ENCODE results near the gene CFAP91. TPM values are rescaled to one million over a fixed set of nuclear protein-coding genes. Genes with fewer than 3 reads are reported as not detected.

Gene CFAP91
- total RNA-seq, 4 donors from 2014 or later: 0.34 to 9.5 (median 1.9) TPM

DNA sequence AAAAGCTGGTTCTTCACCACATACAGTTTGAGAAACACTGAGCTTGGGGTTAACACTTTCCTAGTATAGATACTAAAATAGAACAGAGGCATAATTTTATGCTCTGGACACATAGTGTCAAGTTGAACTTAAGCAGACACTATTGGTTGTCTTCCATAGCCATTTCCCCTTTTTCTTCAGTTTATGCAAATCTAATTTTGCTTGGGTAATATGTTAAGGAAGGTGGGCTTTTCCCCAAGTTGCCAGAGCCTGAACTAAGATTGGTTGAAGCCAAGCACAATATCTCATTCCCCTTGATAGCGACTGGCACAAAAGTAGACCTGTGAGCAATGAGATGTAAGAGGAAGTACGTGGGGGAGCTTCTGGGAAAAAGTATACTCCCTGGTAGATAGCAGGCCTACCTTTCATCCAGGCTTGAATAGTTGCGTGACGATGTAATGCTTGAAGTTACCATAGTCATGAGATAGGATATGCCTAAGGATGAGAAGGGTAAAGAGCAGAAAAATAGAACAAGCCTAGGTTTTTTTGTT is 37.9 kb upstream of the CFAP91 start:
- no peak for DNase-seq (ENCODE audit: low spot score in 2 of 2)
- H3K27ac ChIP-seq: no peak overlapping the region
- no peaks in the 10 kb centered on the region for H3K27me3 ChIP-seq
- WGBS: 78% methylated on average over 4 of the region's 4 CpGs
- H3K4me3 ChIP-seq: no peak overlapping the region
- H3K4me1 ChIP-seq: peaks cover 4% of the 10 kb centered on the region
- peaks cover 17% of the 10 kb centered on the region for H3K36me3 ChIP-seq
- no peaks in the 10 kb centered on the region for H3K9me3 ChIP-seq
- TF ChIP-seq EP300 (IDR thresholded peaks at IDR 0.05): no peak
- TF ChIP-seq, protein P1, sequence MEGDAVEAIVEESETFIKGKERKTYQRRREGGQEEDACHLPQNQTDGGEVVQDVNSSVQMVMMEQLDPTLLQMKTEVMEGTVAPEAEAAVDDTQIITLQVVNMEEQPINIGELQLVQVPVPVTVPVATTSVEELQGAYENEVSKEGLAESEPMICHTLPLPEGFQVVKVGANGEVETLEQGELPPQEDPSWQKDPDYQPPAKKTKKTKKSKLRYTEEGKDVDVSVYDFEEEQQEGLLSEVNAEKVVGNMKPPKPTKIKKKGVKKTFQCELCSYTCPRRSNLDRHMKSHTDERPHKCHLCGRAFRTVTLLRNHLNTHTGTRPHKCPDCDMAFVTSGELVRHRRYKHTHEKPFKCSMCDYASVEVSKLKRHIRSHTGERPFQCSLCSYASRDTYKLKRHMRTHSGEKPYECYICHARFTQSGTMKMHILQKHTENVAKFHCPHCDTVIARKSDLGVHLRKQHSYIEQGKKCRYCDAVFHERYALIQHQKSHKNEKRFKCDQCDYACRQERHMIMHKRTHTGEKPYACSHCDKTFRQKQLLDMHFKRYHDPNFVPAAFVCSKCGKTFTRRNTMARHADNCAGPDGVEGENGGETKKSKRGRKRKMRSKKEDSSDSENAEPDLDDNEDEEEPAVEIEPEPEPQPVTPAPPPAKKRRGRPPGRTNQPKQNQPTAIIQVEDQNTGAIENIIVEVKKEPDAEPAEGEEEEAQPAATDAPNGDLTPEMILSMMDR (IDR thresholded peaks at IDR 0.05): no peak
- no peak for TF ChIP-seq POLR2AphosphoS5 (IDR thresholded peaks at IDR 0.05)
- TF ChIP-seq POLR2A (IDR thresholded peaks at IDR 0.05): no peak

DNA sequence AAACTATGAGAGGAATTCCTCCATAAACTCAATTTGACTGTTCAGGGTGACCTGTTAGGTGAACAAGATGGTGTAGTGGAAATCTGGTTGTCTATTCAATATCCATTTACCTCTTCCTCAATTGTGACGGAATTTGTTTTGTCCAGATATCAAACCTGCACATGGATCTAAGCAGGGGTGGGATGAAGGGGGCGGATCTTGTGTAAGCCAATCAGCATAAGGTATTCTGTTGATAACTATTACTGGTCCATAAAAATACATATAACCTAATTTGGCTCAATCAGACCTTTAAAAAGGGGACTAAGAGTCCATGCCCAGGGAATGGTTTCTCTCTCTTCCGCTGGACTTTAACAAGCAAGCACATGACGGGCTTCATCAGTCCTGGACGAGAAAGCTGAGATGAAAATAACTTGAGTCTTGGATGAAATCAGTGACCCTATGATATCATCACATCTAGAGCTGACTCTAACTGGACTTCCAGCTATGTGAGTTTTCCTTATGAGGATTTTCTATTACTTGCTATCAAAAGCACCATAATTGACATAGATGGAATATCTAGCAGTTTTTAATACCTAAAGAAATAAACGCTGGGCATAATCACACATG is 36.8 kb upstream of the CFAP91 start:
- Histone ChIP-seq H3K36me3 (peaks cover 27% of the 10 kb centered on the region), H3K4me1 (peaks cover 9% of the 10 kb centered on the region), H3K4me3 (no peak overlapping the region), H3K27ac (no peak overlapping the region), H3K27me3 (no peaks in the 10 kb centered on the region), H3K9me3 (no peaks in the 10 kb centered on the region)
- WGBS: 83% methylated on average over 6 of the region's 6 CpGs
- no peak for TF ChIP-seq POLR2A (IDR thresholded peaks at IDR 0.05)
- DNase-seq (ENCODE audit: low spot score in 2 of 2): no peak

DNA sequence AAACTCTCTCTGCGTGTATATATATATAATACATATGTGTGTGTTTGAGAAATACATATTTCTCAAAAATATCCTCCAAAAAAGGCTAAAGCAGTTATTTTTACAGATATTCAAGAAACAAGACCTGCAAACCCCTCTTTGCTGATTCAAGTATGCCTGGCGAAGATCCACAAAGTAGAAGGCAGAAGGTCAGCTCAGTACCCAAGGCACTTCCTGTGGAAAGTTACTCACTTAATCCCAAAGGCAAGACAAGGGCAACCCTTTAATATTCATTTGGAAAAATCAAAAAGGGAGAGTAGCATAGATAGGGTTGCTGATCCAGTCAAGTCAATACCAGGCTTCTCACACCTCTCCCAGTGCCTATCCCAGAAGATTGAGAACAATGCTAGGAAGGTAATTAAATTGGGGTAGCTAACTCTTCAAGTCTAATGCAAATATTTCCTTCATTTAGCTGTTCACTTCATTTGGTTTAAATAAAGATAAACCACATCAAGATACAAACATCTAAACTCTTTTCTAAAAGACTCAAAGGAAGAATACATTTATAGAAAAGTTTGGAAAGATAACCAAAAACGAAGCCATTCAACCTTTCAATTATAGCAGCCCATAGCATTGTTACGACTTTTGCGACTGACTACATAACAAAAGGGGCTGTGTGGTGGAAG is 32.8 kb upstream of the CFAP91 start:
- no peaks in the 10 kb centered on the region for H3K27me3 ChIP-seq
- no peaks in the 10 kb centered on the region for H3K9me3 ChIP-seq
- WGBS: 86% methylated on average over 5 of the region's 5 CpGs
- no peak for TF ChIP-seq POLR2A (IDR thresholded peaks at IDR 0.05)
- peaks cover 59% of the 10 kb centered on the region for H3K36me3 ChIP-seq
- H3K4me3 ChIP-seq: no peak overlapping the region
- H3K4me1 ChIP-seq: peaks cover 5% of the 10 kb centered on the region
- DNase-seq (ENCODE audit: low spot score in 2 of 2): no peak
- no peak overlapping the region for H3K27ac ChIP-seq

DNA sequence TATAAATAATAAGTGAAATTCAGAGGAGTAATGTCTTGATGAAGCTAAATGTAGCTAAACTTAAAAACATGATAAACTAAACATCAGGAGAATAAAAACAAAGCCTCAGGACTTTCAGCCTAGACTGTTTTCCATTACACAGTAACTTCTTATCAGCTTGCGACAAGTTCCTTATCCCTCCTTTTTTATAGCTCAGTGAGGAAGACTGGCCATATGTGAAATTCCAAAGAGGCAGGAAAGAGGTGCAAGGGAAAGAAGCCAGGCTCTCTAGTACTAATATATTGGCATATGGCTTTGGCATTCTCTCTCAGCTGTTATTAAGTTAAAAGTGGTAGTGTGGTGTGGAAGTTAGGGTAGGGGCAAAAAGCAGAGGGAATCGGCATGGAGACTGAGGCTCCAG is 30.0 kb upstream of the CFAP91 start:
- DNase-seq (ENCODE audit: low spot score in 2 of 2): no peak
- Histone ChIP-seq H3K27ac (no peak overlapping the region), H3K4me3 (no peak overlapping the region), H3K27me3 (no peaks in the 10 kb centered on the region), H3K36me3 (peaks cover 55% of the 10 kb centered on the region), H3K9me3 (no peaks in the 10 kb centered on the region), H3K4me1 (peaks cover 19% of the 10 kb centered on the region)
- 80% methylated on average over 2 of the region's 2 CpGs for WGBS
- TF ChIP-seq, protein P1 (IDR thresholded peaks at IDR 0.05): no peak
- TF ChIP-seq POLR2AphosphoS5 (IDR thresholded peaks at IDR 0.05) (no peak), POLR2A (IDR thresholded peaks at IDR 0.05) (no peak), EP300 (IDR thresholded peaks at IDR 0.05) (no peak)

DNA sequence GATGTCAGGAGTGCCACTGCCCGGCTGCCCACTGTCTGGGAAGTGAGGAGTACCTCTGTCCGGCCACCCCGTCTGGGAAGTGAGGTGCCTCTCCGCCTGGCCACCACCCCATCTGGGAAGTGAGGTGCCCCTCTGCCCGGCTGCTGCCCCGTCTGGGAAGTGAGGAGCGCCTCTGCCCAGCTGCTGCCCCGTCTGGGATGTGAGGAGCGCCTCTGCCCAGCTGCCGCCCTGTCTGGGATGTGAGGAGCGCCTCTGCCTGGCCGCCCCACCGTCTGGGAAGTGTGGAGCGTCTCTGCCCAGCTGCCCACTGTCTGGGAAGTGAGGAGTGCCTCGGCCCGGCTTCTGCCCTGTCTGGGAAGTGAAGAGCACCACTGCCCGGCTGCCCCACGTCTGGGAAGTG is 28.9 kb upstream of the CFAP91 start:
- H3K4me3 ChIP-seq: no peak overlapping the region
- H3K36me3 ChIP-seq: peaks cover 52% of the 10 kb centered on the region
- H3K9me3 ChIP-seq: no peaks in the 10 kb centered on the region
- 90% methylated on average over 11 of the region's 18 CpGs for WGBS
- no peak for DNase-seq (ENCODE audit: low spot score in 2 of 2)
- H3K4me1 ChIP-seq: peaks cover 22% of the 10 kb centered on the region
- no peaks in the 10 kb centered on the region for H3K27me3 ChIP-seq
- TF ChIP-seq, protein P1 (IDR thresholded peaks at IDR 0.05): no peak
- no peak for TF ChIP-seq EP300 (IDR thresholded peaks at IDR 0.05)
- no peak for TF ChIP-seq POLR2AphosphoS5 (IDR thresholded peaks at IDR 0.05)
- TF ChIP-seq POLR2A (IDR thresholded peaks at IDR 0.05): no peak
- H3K27ac ChIP-seq: no peak overlapping the region

DNA sequence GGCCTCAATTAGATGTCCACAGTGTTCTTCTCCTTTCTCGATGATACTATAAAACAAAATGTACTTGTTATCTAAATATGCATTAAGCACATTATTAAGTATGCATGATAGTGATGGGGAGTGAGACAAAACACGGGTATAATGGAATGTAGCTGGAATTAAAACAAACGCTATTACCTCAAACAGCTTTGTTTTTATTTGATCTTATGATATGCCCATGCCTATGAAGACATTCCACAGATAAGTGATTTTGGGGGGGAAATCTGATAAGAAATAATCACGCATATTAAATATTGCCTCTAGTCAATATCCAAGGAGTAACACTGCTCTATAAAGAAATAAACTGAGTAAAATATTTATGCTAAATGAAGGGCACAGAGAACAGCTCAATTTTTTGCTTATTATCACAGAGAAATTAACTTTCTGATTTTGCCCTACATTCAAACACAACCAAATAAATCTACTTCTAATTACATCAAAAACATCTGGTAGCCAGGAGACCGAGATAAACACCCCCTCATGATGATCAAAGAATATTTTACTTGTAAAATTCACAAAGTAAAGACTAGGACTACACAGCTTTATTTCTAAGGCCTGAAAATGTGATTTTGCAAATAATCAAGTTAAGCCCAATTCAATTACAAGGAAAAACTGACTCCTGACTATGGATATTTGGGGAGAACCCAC is 27.5 kb upstream of the CFAP91 start:
- DNase-seq (ENCODE audit: low spot score in 2 of 2): no peak
- TF ChIP-seq POLR2AphosphoS5 (IDR thresholded peaks at IDR 0.05) (no peak), EP300 (IDR thresholded peaks at IDR 0.05) (no peak), POLR2A (IDR thresholded peaks at IDR 0.05) (no peak)
- TF ChIP-seq, protein P1 (IDR thresholded peaks at IDR 0.05): no peak
- Histone ChIP-seq H3K36me3 (peaks cover 38% of the 10 kb centered on the region), H3K4me3 (no peak overlapping the region), H3K4me1 (peaks cover 17% of the 10 kb centered on the region), H3K27ac (no peak overlapping the region), H3K9me3 (no peaks in the 10 kb centered on the region), H3K27me3 (no peaks in the 10 kb centered on the region)
- 74% methylated on average over 5 of the region's 5 CpGs for WGBS

Data from suprapubic skin (tissue), 4 donors.